HG02852 (cell line): Measurements from ENCODE around the gene RNF8.
"Not testable (repeated sequence)": the region's sequence is repeated elsewhere in the genome, so short reads cannot be mapped to it uniquely, and the experiment has no call there.

ENCODE experiments used
- ATAC-seq: cut with Tn5 transposase; IDR thresholded peaks from one replicate; pipeline ENCODE4 v1.9.1; 2021; ENCODE audit warnings: mild to moderate bottlenecking, moderate library complexity; ENCODE audit not compliant: unreplicated experiment

RNF8 gene

GRCh38 chr6:37353761-37354525 lies at the start of gene RNF8:
RNF8 (plus strand) TSS chr6:37353983; CDS start chr6:37354165, 182 bp downstream.
- peak; percentile 86 for ATAC-seq

- no peak for ATAC-seq
These were observed 49.0 kb upstream of the RNF8 start for GRCh38 chr6:37304766-37305165.

GRCh38 chr6:37305841-37306425 lies 47.9 kb upstream of the RNF8 start:
- ATAC-seq, result no peak

GRCh38 chr6:37306624-37307222 lies 47.1 kb upstream of the RNF8 start:
- ATAC-seq, result no peak

GRCh38 chr6:37307484-37307883 lies 46.3 kb upstream of the RNF8 start:
- not testable (repeated sequence) for ATAC-seq

- ATAC-seq, result no peak
These were observed 45.5 kb upstream of the RNF8 start for GRCh38 chr6:37308069-37308815.

- ATAC-seq, result no peak
These were observed 44.7 kb upstream of the RNF8 start for GRCh38 chr6:37309046-37309445.

- no peak for ATAC-seq
These were observed 44.1 kb upstream of the RNF8 start for GRCh38 chr6:37309692-37310091.

- no peak for ATAC-seq
These were observed 42.8 kb upstream of the RNF8 start for GRCh38 chr6:37310966-37311365.

GRCh38 chr6:37311741-37312473 lies 41.9 kb upstream of the RNF8 start:
- ATAC-seq, result no peak

- no peak for ATAC-seq
These were observed 39.9 kb upstream of the RNF8 start for GRCh38 chr6:37313723-37314486.

GRCh38 chr6:37314487-37315156 lies 39.2 kb upstream of the RNF8 start:
- no peak for ATAC-seq

GRCh38 chr6:37315157-37315515 lies 38.6 kb upstream of the RNF8 start:
- no peak for ATAC-seq

GRCh38 chr6:37316071-37316470 lies 37.7 kb upstream of the RNF8 start:
- ATAC-seq, result no peak

GRCh38 chr6:37317312-37318038 lies 36.3 kb upstream of the RNF8 start:
- no peak for ATAC-seq

- no peak for ATAC-seq
These were observed 34.6 kb upstream of the RNF8 start for GRCh38 chr6:37319156-37319555.

- no peak for ATAC-seq
These were observed 33.8 kb upstream of the RNF8 start for GRCh38 chr6:37319856-37320480.

GRCh38 chr6:37320646-37321045 lies 33.1 kb upstream of the RNF8 start:
- no peak for ATAC-seq
